ENCODE results near the gene MRPL36. TPM values are rescaled to one million over a fixed set of nuclear protein-coding genes. Genes with fewer than 3 reads are reported as not detected.

Gene MRPL36
- total and polyA plus RNA-seq, 4 donors, result 14.5 to 62.8 (median 40.4) TPM

DNA sequence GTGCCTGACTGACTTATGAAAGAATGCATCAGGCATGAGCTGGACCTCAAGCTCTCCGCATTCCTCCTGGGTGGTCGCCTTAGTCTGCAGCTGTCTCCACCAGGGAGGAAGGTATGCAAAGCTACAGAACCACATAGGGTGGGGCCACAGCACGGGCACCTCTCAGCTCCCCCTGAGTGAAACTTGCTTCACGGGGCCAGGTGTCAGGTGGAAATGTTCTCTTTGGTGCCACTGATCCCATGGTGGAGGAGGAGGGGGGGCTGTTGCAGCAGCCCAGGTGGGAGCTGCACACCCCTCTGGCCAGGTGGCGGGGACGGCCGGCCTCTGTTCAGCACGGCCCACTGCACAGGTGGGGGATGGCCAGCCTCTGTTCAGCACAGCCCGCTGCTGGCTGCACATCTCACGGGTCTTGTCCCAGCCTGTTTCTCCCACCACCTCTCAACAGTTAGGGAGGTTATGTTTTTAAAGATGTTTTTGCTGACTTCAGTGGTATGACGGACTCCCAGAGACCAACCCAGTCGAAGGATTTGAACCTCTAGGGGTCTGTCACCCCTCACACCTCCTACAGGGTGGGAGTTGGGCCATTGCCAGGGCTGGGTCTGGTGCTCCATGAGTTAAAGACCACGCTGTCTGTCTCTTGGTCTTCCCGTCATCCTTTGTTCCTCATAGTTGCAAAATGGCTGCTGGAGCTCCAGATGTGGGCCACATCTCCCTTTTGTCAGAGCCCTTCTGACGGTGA lies 34.3 kb downstream of the MRPL36 start:
- Histone ChIP-seq H3K4me3 (no peak overlapping the region), H3K36me3 (ENCODE audit: control insufficient read depth in 4 of 4, insufficient read depth in 4 of 4, low read length in 4 of 4) (no peaks in the 10 kb centered on the region), H3K27ac (ENCODE audit: low read depth in 1 of 2, low read length in 1 of 2) (no peak overlapping the region), H3K27me3 (ENCODE audit: control insufficient read depth in 3 of 3, insufficient read depth in 3 of 3, low read length in 2 of 3) (peaks cover 0 to 2% (median 0%) of the 10 kb centered on the region in 3 donors), H3K9ac (ENCODE audit: insufficient read depth in 1 of 2, low read length in 2 of 2) (no peak overlapping the region), H3K9me3 (ENCODE audit: control insufficient read depth in 4 of 4, insufficient read depth in 3 of 4, low read length in 3 of 4) (peaks cover 0 to 2% (median 0%) of the 10 kb centered on the region in 4 donors), H3K4me1 (ENCODE audit: control insufficient read depth in 5 of 5, insufficient read depth in 5 of 5, low read length in 5 of 5) (peaks cover 0 to 8% (median 0%) of the 10 kb centered on the region in 5 donors)
- DNase-seq, result peak in 1 of 3 donors; percentile 11
- 83 to 84% methylated on average over 15 of the region's 15 CpGs for WGBS, 2 donors
- ATAC-seq (ENCODE audit: insufficient read depth, low FRiP score), result no peak
- TF ChIP-seq, protein P1, sequence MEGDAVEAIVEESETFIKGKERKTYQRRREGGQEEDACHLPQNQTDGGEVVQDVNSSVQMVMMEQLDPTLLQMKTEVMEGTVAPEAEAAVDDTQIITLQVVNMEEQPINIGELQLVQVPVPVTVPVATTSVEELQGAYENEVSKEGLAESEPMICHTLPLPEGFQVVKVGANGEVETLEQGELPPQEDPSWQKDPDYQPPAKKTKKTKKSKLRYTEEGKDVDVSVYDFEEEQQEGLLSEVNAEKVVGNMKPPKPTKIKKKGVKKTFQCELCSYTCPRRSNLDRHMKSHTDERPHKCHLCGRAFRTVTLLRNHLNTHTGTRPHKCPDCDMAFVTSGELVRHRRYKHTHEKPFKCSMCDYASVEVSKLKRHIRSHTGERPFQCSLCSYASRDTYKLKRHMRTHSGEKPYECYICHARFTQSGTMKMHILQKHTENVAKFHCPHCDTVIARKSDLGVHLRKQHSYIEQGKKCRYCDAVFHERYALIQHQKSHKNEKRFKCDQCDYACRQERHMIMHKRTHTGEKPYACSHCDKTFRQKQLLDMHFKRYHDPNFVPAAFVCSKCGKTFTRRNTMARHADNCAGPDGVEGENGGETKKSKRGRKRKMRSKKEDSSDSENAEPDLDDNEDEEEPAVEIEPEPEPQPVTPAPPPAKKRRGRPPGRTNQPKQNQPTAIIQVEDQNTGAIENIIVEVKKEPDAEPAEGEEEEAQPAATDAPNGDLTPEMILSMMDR (IDR thresholded peaks at IDR 0.05; ENCODE audit: control extremely low read depth, extremely low read depth), result no peak

DNA sequence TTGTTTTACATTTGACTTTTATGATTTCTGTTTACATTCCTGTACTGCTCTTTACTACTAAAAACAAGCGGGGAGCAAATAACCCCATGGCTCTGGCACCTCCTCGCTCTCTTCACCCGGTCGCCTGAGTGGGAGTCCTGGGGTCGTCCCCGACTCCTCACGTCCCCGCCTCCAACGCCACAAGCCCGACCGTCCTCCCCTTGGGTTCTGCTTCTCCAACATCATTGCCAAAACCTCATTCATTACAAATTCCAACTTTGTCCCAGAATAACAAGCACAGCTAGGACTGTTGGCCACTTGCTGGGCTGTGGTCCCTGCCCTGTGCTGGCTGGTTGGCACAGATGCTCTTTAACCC lies 35.1 kb downstream of the MRPL36 start:
- TF ChIP-seq, protein P1 (IDR thresholded peaks at IDR 0.05; ENCODE audit: control extremely low read depth, extremely low read depth), result no peak
- WGBS, 2 donors, result 60 to 85% methylated on average over 11 of the region's 11 CpGs
- Histone ChIP-seq H3K9me3 (ENCODE audit: control insufficient read depth in 4 of 4, insufficient read depth in 3 of 4, low read length in 3 of 4) (peaks cover 0 to 2% (median 0%) of the 10 kb centered on the region in 4 donors), H3K4me1 (ENCODE audit: control insufficient read depth in 5 of 5, insufficient read depth in 5 of 5, low read length in 5 of 5) (peaks cover 0 to 8% (median 0%) of the 10 kb centered on the region in 5 donors), H3K36me3 (ENCODE audit: control insufficient read depth in 4 of 4, insufficient read depth in 4 of 4, low read length in 4 of 4) (no peaks in the 10 kb centered on the region), H3K4me3 (no peak overlapping the region), H3K27ac (ENCODE audit: low read depth in 1 of 2, low read length in 1 of 2) (no peak overlapping the region), H3K9ac (ENCODE audit: insufficient read depth in 1 of 2, low read length in 2 of 2) (no peak overlapping the region), H3K27me3 (ENCODE audit: control insufficient read depth in 3 of 3, insufficient read depth in 3 of 3, low read length in 2 of 3) (no peaks in the 10 kb centered on the region)
- ATAC-seq (ENCODE audit: insufficient read depth, low FRiP score), result no peak
- DNase-seq, result peak in 1 of 3 donors; percentile 4

DNA sequence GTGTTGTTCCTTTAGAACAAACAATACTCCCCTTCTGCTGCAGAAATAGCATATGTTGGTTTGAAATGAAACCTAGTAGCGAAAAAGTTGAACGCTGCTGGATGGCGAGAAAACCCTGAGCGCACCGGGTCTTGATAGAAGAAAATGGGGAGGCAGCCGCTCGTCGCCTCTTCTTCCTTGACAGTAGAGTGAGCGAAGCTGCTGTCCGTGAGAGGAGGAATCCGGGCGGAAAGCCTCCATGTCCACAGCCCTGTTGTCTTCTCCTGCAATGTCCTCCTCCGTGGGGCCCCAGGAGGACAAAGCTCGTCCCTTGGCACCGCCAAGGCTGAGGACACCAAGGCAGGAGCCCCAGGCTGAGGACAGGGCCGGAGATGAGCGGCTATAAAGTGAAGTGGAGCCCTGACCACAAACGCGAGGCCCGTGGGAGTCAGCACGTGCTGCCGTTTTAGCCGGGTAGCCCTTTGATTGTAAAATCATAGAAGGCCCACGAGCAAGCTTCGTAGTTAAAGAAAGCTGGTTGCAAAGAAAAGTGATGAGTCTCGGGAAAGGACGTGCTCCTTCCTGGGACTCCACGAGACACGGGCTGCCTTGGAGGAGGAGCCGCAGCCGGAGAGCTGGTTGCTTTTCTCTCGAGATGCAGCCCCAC lies 35.6 kb downstream of the MRPL36 start:
- Histone ChIP-seq H3K27ac (ENCODE audit: low read depth in 1 of 2, low read length in 1 of 2) (no peak overlapping the region), H3K9me3 (ENCODE audit: control insufficient read depth in 4 of 4, insufficient read depth in 3 of 4, low read length in 3 of 4) (peaks cover 0 to 6% (median 0%) of the 10 kb centered on the region in 4 donors), H3K9ac (ENCODE audit: insufficient read depth in 1 of 2, low read length in 2 of 2) (no peak overlapping the region), H3K4me3 (no peak overlapping the region), H3K4me1 (ENCODE audit: control insufficient read depth in 5 of 5, insufficient read depth in 5 of 5, low read length in 5 of 5) (peaks cover 0 to 8% (median 0%) of the 10 kb centered on the region in 5 donors), H3K27me3 (ENCODE audit: control insufficient read depth in 3 of 3, insufficient read depth in 3 of 3, low read length in 2 of 3) (no peaks in the 10 kb centered on the region), H3K36me3 (ENCODE audit: control insufficient read depth in 4 of 4, insufficient read depth in 4 of 4, low read length in 4 of 4) (no peaks in the 10 kb centered on the region)
- WGBS, 2 donors, result 74 to 79% methylated on average over 32 of the region's 32 CpGs
- ATAC-seq (ENCODE audit: insufficient read depth, low FRiP score), result no peak
- TF ChIP-seq, protein P1 (IDR thresholded peaks at IDR 0.05; ENCODE audit: control extremely low read depth, extremely low read depth), result no peak
- no peak for DNase-seq
